Measurements from ENCODE around the gene RNF187.

DNA sequence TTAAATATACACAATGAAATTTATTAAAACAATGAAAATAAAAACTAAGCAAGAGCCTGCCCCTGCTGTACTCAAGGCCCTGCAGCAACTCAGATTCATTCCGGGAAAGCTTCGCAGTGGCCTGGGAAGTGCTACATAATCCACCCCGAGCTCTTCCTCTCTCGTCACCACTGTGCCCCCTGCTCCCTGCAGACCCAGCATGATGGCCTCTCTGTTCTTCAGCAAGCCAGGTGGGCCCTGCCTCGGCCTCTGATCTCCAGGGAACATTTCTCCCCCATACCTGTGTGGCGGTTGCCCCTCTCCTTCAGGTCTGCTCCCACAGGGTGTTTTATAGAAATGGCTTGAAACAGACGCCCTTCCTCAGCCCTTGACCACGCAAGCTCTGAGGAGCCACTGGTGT, 10.6 kb downstream of the RNF187 start:
- no peak for TF ChIP-seq ETV6 (CRISPR knock-in tag; conservative IDR thresholded peaks at IDR 0.05)
- no peak for TF ChIP-seq ZNF530 (CRISPR knock-in tag; IDR thresholded peaks at IDR 0.05; ENCODE audit: low read depth)
- TF ChIP-seq CBX2 (IDR thresholded peaks at IDR 0.05; ENCODE audit: low read depth, low read length): no peak
- TF ChIP-seq CBX2 (CRISPR knock-in tag; IDR thresholded peaks at IDR 0.05; ENCODE audit: low read depth): no peak
- TF ChIP-seq, protein P1, sequence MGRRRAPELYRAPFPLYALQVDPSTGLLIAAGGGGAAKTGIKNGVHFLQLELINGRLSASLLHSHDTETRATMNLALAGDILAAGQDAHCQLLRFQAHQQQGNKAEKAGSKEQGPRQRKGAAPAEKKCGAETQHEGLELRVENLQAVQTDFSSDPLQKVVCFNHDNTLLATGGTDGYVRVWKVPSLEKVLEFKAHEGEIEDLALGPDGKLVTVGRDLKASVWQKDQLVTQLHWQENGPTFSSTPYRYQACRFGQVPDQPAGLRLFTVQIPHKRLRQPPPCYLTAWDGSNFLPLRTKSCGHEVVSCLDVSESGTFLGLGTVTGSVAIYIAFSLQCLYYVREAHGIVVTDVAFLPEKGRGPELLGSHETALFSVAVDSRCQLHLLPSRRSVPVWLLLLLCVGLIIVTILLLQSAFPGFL (CRISPR knock-in tag; IDR thresholded peaks at IDR 0.05): no peak
- TF ChIP-seq ZNF335 (CRISPR knock-in tag; IDR thresholded peaks at IDR 0.05): no peak
